IMR-90 (cell line): ENCODE data around the gene HHIPL1. TPM values are rescaled to one million over a fixed set of nuclear protein-coding genes. Genes with fewer than 3 reads are reported as not detected.

Experiments
- ATAC-seq: fragments of 200-7000 bp; cut with Tn5 transposase; 2 replicates; pipeline ENCODE4 v1.9.1; 2020; ENCODE audit warnings: low read depth, mild to moderate bottlenecking, moderate library complexity
- BruUV-seq: library from RNA; stranded (reverse); fragments of 400-500 nt; replicated peaks from 2 replicates; lab custom pipeline; 2021; lab: Mats Ljungman, UMichigan
- CTCF ChIA-PET: fragments of 300-600 bp; formaldehyde crosslinking; extraction: SDS; loops from one replicate; lab custom pipeline; 2021; ENCODE audit warnings: antibody characterized with exemption; lab: Yijun Ruan, JAX
- POLR2A ChIA-PET: fragments of 300-600 bp; sonication (Branson Sonifier 250); formaldehyde crosslinking; loops from one replicate; lab custom pipeline; 2022; ENCODE audit warnings: antibody characterized with exemption; ENCODE audit not compliant: unreplicated experiment; lab: Charles Lee
- DNase-seq: peaks from one replicate; pipeline ENCODE4 v3.0.0; 2013
- H2AFZ ChIP-seq: replicated peaks from 2 replicates; pipeline ENCODE3; 2013; ENCODE audit warnings: low read length, mild to moderate bottlenecking; ENCODE audit not compliant: poor library complexity
- H2AK5ac ChIP-seq: 2 replicates; pipeline ENCODE4 v1.6.1; 2013; ENCODE audit warnings: low read depth, low read length, inconsistent platforms
- H2AK9ac ChIP-seq: replicated peaks from 2 replicates; pipeline ENCODE3; 2013; ENCODE audit warnings: mild to moderate bottlenecking, low read depth, low read length, moderate library complexity; ENCODE audit not compliant: poor library complexity
- H2BK120ac ChIP-seq: 2 replicates; pipeline ENCODE4 v1.6.1; 2013; ENCODE audit warnings: low read depth, low read length, inconsistent platforms
- H2BK15ac ChIP-seq: 3 replicates; pipeline ENCODE4 v1.6.1; 2013; ENCODE audit warnings: low read depth, low read length, inconsistent platforms
- H2BK20ac ChIP-seq: 2 replicates; pipeline ENCODE4 v1.6.1; 2013; ENCODE audit warnings: low read depth, mild to moderate bottlenecking, inconsistent platforms, low read length, moderate library complexity
- H2BK5ac ChIP-seq: 2 replicates; pipeline ENCODE4 v1.6.1; 2013; ENCODE audit warnings: mild to moderate bottlenecking, low read depth, low read length, inconsistent platforms; ENCODE audit not compliant: poor library complexity, severe bottlenecking
- H3K14ac ChIP-seq: replicated peaks from 2 replicates; pipeline ENCODE4 v1.6.1; 2013; ENCODE audit warnings: low read depth, low read length, inconsistent platforms
- H3K18ac ChIP-seq: 2 replicates; pipeline ENCODE4 v1.6.1; 2013; ENCODE audit warnings: low read depth, low read length, control low read depth
- H3K23ac ChIP-seq: 2 replicates; pipeline ENCODE4 v1.6.1; 2013; ENCODE audit warnings: low read depth, low read length, inconsistent platforms
- H3K27ac ChIP-seq: 2 replicates; pipeline ENCODE4 v1.5.1; 2013; ENCODE audit warnings: mild to moderate bottlenecking, control low read depth, low read length; ENCODE audit not compliant: insufficient read depth
- H3K27me3 ChIP-seq: 2 replicates; pipeline ENCODE4 v1.6.1; 2013; ENCODE audit warnings: low read length; ENCODE audit not compliant: control insufficient read depth, insufficient read depth
- H3K36me3 ChIP-seq: 2 replicates; pipeline ENCODE4 v1.6.1; 2013; ENCODE audit warnings: low read length, mixed read lengths; ENCODE audit not compliant: control insufficient read depth, insufficient read depth
- H3K4ac ChIP-seq: 2 replicates; pipeline ENCODE4 v1.6.1; 2013; ENCODE audit warnings: low read depth, low read length, inconsistent platforms
- H3K4me1 ChIP-seq: 2 replicates; pipeline ENCODE4 v1.6.1; 2013; ENCODE audit warnings: low read length, mixed read lengths; ENCODE audit not compliant: control insufficient read depth, insufficient read depth
- H3K4me2 ChIP-seq: 2 replicates; pipeline ENCODE4 v1.6.1; 2013; ENCODE audit warnings: low read depth, mild to moderate bottlenecking, control low read depth, low read length, moderate library complexity
- H3K4me3 ChIP-seq: 2 replicates; pipeline ENCODE4 v1.5.1; 2013; ENCODE audit warnings: low read depth, mild to moderate bottlenecking, control low read depth, low read length, moderate library complexity; ENCODE audit not compliant: insufficient read depth
- H3K56ac ChIP-seq: 2 replicates; pipeline ENCODE4 v1.6.1; 2013; ENCODE audit warnings: low read length, inconsistent platforms; ENCODE audit not compliant: insufficient read depth; ENCODE audit errors: extremely low read depth
- H3K79me1 ChIP-seq, 2 experiments: 2 replicates each; pipeline ENCODE4 v1.6.1; 2013; ENCODE audit warnings: low read length in 2 of 2, inconsistent platforms in 1 of 2, low read depth in 1 of 2
- H3K9ac ChIP-seq: 2 replicates; pipeline ENCODE4 v1.6.1; 2013; ENCODE audit warnings: low read depth, low read length, control low read depth
- H3K9me1 ChIP-seq: 2 replicates; pipeline ENCODE4 v1.6.1; 2013; ENCODE audit warnings: low read length, inconsistent platforms; ENCODE audit not compliant: insufficient read depth
- H3K9me3 ChIP-seq: 2 replicates; pipeline ENCODE4 v1.6.1; 2013; ENCODE audit warnings: low read length; ENCODE audit not compliant: control insufficient read depth, insufficient read depth
- H4K20me1 ChIP-seq: 2 replicates; pipeline ENCODE4 v1.6.1; 2013; ENCODE audit warnings: low read length, inconsistent platforms; ENCODE audit not compliant: insufficient read depth
- H4K5ac ChIP-seq: 2 replicates; pipeline ENCODE4 v1.6.1; 2013; ENCODE audit warnings: mild to moderate bottlenecking, low read depth, low read length, control low read depth
- H4K8ac ChIP-seq, 2 experiments: 2 replicates each; pipeline ENCODE4 v1.6.1; 2013; ENCODE audit warnings: low read depth in 2 of 2, low read length in 2 of 2, control low read depth in 1 of 2, inconsistent platforms in 1 of 2
- H4K91ac ChIP-seq: 2 replicates; pipeline ENCODE4 v1.6.1; 2013; ENCODE audit warnings: low read depth, low read length, inconsistent platforms; ENCODE audit not compliant: insufficient read depth
- BHLHE40 ChIP-seq: fragments of 150-350 bp; IDR thresholded peaks from 2 replicates; pipeline ENCODE4 v1.6.1; 2016; ENCODE audit warnings: mild to moderate bottlenecking, low read depth, low read length
- CEBPB ChIP-seq: IDR thresholded peaks from 2 replicates; pipeline ENCODE4 v1.6.1; 2012; ENCODE audit warnings: low read depth, low read length, improper control_type of control experiment
- CHD1 ChIP-seq: IDR thresholded peaks from 2 replicates; pipeline ENCODE4 v1.6.1; 2012; ENCODE audit warnings: low read depth, low read length, improper control_type of control experiment
- FOS ChIP-seq: fragments of 150-350 bp; IDR thresholded peaks from 2 replicates; pipeline ENCODE4 v1.6.1; 2016; ENCODE audit warnings: low read depth, low read length
- MAFK ChIP-seq: IDR thresholded peaks from 2 replicates; pipeline ENCODE4 v1.6.1; 2012; ENCODE audit warnings: low read depth, low read length, improper control_type of control experiment
- MAZ ChIP-seq: IDR thresholded peaks from 2 replicates; pipeline ENCODE4 v1.6.1; 2012; ENCODE audit warnings: low read depth, mild to moderate bottlenecking, low read length, improper control_type of control experiment, moderate library complexity, borderline replicate concordance
- MXI1 ChIP-seq: IDR thresholded peaks from 2 replicates; pipeline ENCODE4 v1.6.1; 2012; ENCODE audit warnings: low read depth, mild to moderate bottlenecking, low read length, moderate library complexity, borderline replicate concordance
- NFE2L2 ChIP-seq: fragments of 150-350 bp; IDR thresholded peaks from 2 replicates; pipeline ENCODE4 v1.6.1; 2016; ENCODE audit warnings: low read depth, mild to moderate bottlenecking, low read length
- POLR2A ChIP-seq: IDR thresholded peaks from 2 replicates; pipeline ENCODE4 v1.6.1; 2012; ENCODE audit warnings: mild to moderate bottlenecking, low read depth, low read length
- RAD21 ChIP-seq: IDR thresholded peaks from 2 replicates; pipeline ENCODE4 v1.6.1; 2012; ENCODE audit warnings: low read length, improper control_type of control experiment
- RCOR1 ChIP-seq: IDR thresholded peaks from 2 replicates; pipeline ENCODE4 v1.6.1; 2012; ENCODE audit warnings: mild to moderate bottlenecking, low read length, improper control_type of control experiment; ENCODE audit not compliant: insufficient replicate concordance
- RFX5 ChIP-seq: IDR thresholded peaks from 2 replicates; pipeline ENCODE4 v1.8.0; 2012; ENCODE audit warnings: low read depth, mild to moderate bottlenecking, low read length, moderate library complexity
- SMC3 ChIP-seq: fragments of 150-350 bp; IDR thresholded peaks from 2 replicates; pipeline ENCODE4 v1.6.1; 2016; ENCODE audit warnings: low read depth, mild to moderate bottlenecking, antibody characterized with exemption, low read length, moderate library complexity
- WGBS, 2 experiments: methylation state at CpG; one replicate each; pipeline versions ENCODE4 v1.1.5 to v1.1.7; 2013; ENCODE audit warnings: missing lambda C conversion rate in 2 of 2; ENCODE audit not compliant: insufficient read length in 1 of 2; ENCODE audit errors: extremely low coverage in 2 of 2; 5-methylcytosine and 5-hydroxymethylcytosine counted together
- dilution Hi-C: fragments of 300-500 bp; cut with HindIII; formaldehyde crosslinking; loops from one replicate; pipeline ENCODE4 v1.14.3; 2018; ENCODE audit warnings: low sequenced_read_pairs; ENCODE audit not compliant: unreplicated experiment
- in situ Hi-C: fragments of 300-500 bp; cut with MboI; formaldehyde crosslinking; loops from 3 replicates; pipeline ENCODE4 v1.14.3; 2019; ENCODE audit warnings: low sequenced_read_pairs, inconsistent platforms, mixed read lengths
- intact Hi-C: fragments of 100-400 bp; cut with micrococcal nuclease; formaldehyde crosslinking; loops from 2 replicates; pipeline ENCODE4 v1.10.0; 2022
- polyA plus RNA-seq, 3 experiments: library from polyadenylated mRNA; depleted of rRNA; stranded (reverse); fragments of >200 nt; gene quantifications; 2 replicates each; pipeline ENCODE4 v1.2.3, GENCODE V29; 2012; ENCODE audit warnings: low replicate concordance in 1 of 3
- total RNA-seq: library from RNA; depleted of rRNA; stranded (reverse); fragments of >200 nt; gene quantifications from 2 replicates; pipeline ENCODE4 v1.2.3, GENCODE V29; 2012
- TF ChIP-seq, protein P1 (sequence below): fragments of 150-350 bp; IDR thresholded peaks from 2 replicates; pipeline ENCODE4 v1.6.1; 2017; ENCODE audit warnings: mild to moderate bottlenecking, antibody characterized with exemption, low read length, low read depth
- TF ChIP-seq, protein P2 (sequence below): conservative IDR thresholded peaks from 2 replicates; pipeline ENCODE4 v1.5.1; 2012; ENCODE audit warnings: mild to moderate bottlenecking, low read depth, low read length, improper control_type of control experiment

The HHIPL1 gene
- total and polyA plus RNA-seq, 2 of the 4 experiments (the other 2 are of a cell fraction): 0.65 to 0.72 TPM

DNA sequence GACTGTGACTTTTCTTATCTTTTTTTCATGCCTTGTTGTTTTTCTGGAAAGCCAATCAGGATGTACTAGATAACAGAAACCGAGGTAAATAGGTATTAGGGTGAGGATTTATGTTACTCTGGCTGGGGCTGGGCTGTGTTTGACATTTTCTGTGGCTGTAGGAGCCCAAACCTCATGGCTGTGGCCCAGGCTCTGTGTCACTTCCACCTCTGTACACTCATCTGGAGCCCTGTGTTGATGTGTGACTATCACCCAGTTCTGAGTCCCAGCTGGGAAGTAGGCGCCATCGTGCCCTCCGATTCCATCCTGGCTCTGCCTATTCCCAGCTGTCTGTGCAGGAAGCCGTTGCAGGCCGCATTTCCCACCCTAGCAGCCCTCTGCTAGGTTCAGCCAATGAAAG is 1.6 kb upstream of the HHIPL1 start:
- Histone ChIP-seq H3K79me1 (no peaks in the 10 kb centered on the region), H2AK9ac (no peak overlapping the region), H3K9me3 (no peaks in the 10 kb centered on the region), H3K14ac (no peak overlapping the region), H3K23ac (no peak overlapping the region), H3K9ac (no peak overlapping the region), H3K56ac (no peak overlapping the region), H2BK5ac (no peak overlapping the region), H2BK15ac (no peak overlapping the region), H2BK20ac (no peak overlapping the region), H3K9me1 (no peaks in the 10 kb centered on the region), H3K4me2 (no peak overlapping the region), H3K27me3 (peaks cover 4% of the 10 kb centered on the region; the same call in 1 of the 2 replicates), H2AK5ac (no peak overlapping the region), H3K18ac (no peak overlapping the region), H4K91ac (no peak overlapping the region), H3K4ac (no peak overlapping the region), H4K20me1 (no peaks in the 10 kb centered on the region), H3K4me1 (peaks cover 4% of the 10 kb centered on the region; the same call in 1 of the 2 replicates), H4K5ac (no peak overlapping the region), H4K8ac (no peak overlapping the region), H3K36me3 (no peaks in the 10 kb centered on the region), H2AFZ (peak overlapping the region; percentile 70), H2BK120ac (no peak overlapping the region), H3K4me3 (no peak overlapping the region), H3K27ac (no peak overlapping the region)
- dilution Hi-C loops (no loop called here), intact Hi-C loops (no loop called here), in situ Hi-C loops (no loop called here)
- BruUV-seq: no TSS peak
- TF ChIP-seq, protein P1, sequence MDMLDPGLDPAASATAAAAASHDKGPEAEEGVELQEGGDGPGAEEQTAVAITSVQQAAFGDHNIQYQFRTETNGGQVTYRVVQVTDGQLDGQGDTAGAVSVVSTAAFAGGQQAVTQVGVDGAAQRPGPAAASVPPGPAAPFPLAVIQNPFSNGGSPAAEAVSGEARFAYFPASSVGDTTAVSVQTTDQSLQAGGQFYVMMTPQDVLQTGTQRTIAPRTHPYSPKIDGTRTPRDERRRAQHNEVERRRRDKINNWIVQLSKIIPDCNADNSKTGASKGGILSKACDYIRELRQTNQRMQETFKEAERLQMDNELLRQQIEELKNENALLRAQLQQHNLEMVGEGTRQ: no peak
- no peak for TF ChIP-seq MXI1
- no peak for TF ChIP-seq MAZ
- TF ChIP-seq NFE2L2: no peak
- TF ChIP-seq MAFK: no peak
- no peak for TF ChIP-seq SMC3
- no peak for TF ChIP-seq BHLHE40
- TF ChIP-seq RAD21: no peak
- no peak for TF ChIP-seq RCOR1
- TF ChIP-seq, protein P2, sequence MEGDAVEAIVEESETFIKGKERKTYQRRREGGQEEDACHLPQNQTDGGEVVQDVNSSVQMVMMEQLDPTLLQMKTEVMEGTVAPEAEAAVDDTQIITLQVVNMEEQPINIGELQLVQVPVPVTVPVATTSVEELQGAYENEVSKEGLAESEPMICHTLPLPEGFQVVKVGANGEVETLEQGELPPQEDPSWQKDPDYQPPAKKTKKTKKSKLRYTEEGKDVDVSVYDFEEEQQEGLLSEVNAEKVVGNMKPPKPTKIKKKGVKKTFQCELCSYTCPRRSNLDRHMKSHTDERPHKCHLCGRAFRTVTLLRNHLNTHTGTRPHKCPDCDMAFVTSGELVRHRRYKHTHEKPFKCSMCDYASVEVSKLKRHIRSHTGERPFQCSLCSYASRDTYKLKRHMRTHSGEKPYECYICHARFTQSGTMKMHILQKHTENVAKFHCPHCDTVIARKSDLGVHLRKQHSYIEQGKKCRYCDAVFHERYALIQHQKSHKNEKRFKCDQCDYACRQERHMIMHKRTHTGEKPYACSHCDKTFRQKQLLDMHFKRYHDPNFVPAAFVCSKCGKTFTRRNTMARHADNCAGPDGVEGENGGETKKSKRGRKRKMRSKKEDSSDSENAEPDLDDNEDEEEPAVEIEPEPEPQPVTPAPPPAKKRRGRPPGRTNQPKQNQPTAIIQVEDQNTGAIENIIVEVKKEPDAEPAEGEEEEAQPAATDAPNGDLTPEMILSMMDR: no peak
- TF ChIP-seq RFX5: no peak
- TF ChIP-seq CHD1: no peak
- TF ChIP-seq CEBPB: no peak
- TF ChIP-seq POLR2A: no peak
- TF ChIP-seq FOS: no peak
- CTCF ChIA-PET: no interaction called here
- WGBS, 2 experiments: no CpG with 5 or more reads among the region's 6 CpGs
- no peak for DNase-seq
- no peak for ATAC-seq
- POLR2A ChIA-PET: no interaction called here
